ENCODE measurements around the gene EYS.

EYS gene

DNA sequence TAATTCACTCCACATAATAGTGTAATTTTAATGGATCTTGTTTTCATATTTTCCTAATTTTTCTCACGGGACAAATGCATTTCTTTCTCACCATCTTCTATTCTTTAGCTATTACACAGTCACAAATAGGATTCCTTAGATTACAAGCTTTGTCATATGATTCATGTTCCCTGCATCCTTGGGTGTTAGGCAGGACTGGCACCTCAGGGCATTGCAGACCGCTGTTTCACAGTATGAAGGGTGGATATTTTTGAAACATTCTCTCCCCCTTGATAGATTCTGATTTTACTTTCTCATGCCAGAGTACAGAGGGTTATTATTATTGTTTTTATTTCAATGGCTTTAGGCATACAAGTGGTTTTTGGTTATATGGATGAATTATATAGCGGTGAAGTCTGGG, 1469.0 kb downstream of the EYS start:
- DNase-seq (ENCODE audit: low spot score), result no peak

GRCh38 chr6:64233746-64234145, 1473.3 kb downstream of the EYS start:
- no peak for DNase-seq (ENCODE audit: low spot score)

DNA sequence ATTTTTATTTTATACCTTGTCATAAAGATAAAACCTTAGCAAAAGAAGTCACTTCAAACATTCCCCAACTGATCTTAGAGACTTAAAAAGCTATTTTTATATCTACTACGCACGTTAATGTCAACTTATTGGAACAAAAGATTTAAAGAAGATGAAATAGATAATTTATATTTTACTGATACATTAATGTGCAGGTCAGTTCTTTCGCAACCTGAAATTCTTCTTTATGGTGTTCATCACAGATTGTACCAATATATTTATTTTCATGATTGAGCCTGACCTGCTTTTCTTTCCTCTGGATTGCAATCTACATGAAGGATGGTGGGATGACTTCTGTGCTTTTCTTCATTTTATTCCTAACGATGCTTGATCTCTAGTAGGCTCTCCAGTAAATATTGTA, 1475.1 kb downstream of the EYS start:
- no peak for DNase-seq (ENCODE audit: low spot score)

GRCh38 chr6:64230530-64230929, 1476.5 kb downstream of the EYS start:
- no peak for DNase-seq (ENCODE audit: low spot score)

- no peak for DNase-seq (ENCODE audit: low spot score)
Measured at GRCh38 chr6:64227863-64228262, 1479.2 kb downstream of the EYS start.

GRCh38 chr6:64225503-64225902, 1481.5 kb downstream of the EYS start:
- no peak for DNase-seq (ENCODE audit: low spot score)

- no peak for DNase-seq (ENCODE audit: low spot score)
Measured at GRCh38 chr6:64224819-64225218, 1482.2 kb downstream of the EYS start.

DNA sequence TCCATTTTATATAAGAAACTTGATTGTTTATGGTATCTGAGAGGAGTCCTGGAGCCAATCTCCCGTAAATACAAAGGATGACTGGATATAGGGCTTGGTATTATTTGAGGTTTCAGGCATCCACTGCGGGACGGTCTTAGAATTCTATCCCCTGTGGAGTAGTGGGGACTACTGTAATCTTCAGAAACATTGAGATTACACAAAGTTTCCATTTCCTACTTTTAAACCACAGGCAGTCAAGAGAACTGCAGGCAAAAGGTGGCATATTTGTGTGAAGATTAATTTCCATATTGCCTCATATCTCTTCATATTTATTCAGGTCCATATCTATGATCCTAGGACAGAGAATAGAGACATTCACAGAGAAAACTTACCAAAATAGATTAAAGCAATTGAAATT, 1485.2 kb downstream of the EYS start:
- no peak for DNase-seq (ENCODE audit: low spot score)

GRCh38 chr6:64220801-64221200, 1486.2 kb downstream of the EYS start:
- DNase-seq (ENCODE audit: low spot score), result no peak

GRCh38 chr6:64217721-64218620, 1489.1 kb downstream of the EYS start:
- peak; percentile 4 for DNase-seq (ENCODE audit: low spot score)

DNA sequence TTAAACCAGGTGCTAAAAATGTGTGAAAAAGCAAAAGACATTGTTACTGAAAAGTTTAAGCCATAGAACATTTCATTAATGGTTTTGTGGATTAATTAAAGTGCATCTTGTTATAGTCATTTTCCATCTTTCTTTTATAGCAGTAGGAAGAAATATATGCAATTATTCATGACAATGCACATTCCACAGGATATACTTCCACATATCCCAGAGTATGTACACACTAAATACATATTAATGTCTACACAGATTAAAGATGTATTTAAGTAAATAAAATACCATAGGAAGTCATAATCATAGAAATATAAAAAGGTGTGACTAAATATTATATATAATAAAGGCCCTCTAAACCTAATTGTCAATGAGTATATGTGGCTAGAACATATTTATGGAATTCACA, 1492.7 kb downstream of the EYS start:
- DNase-seq (ENCODE audit: low spot score), result no peak

DNA sequence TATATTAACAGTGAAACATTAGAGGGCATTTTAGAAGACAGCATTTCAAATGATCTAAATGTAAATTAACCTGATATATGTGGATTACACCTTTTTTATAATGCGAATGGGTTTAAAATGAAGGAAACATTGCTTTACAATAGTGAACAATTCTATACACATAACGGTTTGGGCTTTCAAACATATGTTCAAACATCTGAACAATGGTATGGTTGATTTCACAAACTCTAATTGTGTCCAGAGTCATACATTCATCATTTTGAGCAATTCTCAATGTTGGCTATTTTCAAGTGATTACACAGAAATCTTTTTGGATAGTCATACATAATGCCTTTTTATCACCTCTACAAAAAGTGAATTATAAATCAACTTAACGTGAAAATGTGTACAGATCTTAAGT, 1493.3 kb downstream of the EYS start:
- DNase-seq (ENCODE audit: low spot score), result no peak

DNA sequence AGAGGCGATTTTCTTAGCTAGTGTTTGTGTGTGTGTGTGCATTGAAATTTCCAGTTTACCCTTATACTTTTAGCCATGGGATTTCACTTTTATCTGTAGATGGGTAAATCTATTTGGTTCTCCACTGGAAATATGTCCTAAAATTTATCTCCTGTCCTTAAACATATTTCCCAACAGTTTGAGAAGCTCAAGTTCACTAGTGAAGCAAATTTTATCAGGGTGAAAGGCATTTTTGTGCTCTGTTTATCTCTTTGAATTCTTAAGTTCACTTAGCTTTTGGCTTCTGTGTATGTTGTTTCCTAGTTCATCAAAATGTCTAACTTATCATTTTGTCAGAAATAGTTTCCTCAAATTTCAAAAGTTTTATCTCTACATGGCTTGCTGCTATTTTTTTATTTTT, 1509.8 kb downstream of the EYS start:
- DNase-seq (ENCODE audit: low spot score), result no peak

- no peak for DNase-seq (ENCODE audit: low spot score)
Measured at GRCh38 chr6:64186592-64186991, 1520.4 kb downstream of the EYS start.

- DNase-seq (ENCODE audit: low spot score), result no peak
Measured at GRCh38 chr6:64185621-64186020, 1521.4 kb downstream of the EYS start.

- DNase-seq (ENCODE audit: low spot score), result no peak
Measured at GRCh38 chr6:64175296-64175695, 1531.7 kb downstream of the EYS start.

DNA sequence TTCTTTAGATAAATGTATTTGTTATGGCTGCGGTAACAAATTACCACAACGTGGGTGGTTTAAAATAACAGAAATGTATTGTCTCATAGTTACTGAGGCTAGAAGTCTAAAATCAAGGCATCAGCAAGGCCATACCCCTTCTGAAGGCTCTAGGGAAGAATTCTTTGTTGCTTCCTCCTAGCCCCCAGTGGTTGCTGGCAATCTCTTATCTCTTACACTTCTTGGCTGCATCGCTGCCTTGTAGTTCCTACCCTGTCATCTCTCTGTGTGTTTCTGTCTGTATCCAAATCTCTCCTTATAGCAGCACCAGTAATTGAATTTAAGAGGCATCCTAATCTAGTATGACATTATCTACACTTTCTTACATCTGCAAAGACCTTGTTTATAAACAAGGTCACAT, 1536.7 kb downstream of the EYS start:
- DNase-seq (ENCODE audit: low spot score), result no peak

- DNase-seq (ENCODE audit: low spot score), result no peak
Measured at GRCh38 chr6:64160486-64160885, 1546.5 kb downstream of the EYS start.

DNA sequence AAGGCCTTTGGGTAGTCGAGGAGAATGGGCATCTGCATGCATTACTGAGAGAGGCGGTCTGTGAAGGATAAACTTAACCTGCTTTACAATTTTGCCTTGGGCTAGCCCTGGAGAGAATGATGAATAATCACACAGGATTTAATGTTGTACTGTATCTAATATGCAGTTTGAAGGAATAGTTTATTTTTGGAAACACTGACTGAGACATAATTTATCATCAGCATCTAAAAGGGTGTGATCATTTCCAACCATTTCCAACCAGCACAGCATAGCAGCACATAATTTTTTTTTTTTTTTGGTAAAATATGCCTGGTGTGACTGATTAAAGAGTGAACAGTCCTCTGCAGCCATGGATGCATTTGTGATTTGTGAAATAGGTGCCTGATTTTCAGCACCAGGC, 1552.0 kb downstream of the EYS start:
- DNase-seq (ENCODE audit: low spot score), result no peak

DNA sequence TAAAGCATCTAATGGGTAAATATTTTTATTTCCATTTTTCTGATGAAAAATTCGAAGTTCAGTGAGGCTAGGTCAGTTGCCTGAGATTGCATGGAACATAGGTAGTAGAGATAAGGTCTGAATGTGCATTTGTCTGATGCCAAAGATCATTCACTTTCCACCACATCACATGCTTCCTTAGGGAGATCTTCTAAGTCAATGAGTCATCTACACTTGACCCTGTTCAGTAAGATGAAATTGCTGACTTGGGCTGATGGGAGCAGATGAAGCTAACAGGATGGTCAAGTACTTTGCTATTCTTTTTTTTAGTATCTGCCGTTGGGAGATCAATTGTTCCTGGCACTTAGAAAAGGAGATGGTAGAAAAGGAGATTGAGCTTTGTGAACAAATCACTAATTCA, 1560.2 kb downstream of the EYS start:
- no peak for DNase-seq (ENCODE audit: low spot score)

DNA sequence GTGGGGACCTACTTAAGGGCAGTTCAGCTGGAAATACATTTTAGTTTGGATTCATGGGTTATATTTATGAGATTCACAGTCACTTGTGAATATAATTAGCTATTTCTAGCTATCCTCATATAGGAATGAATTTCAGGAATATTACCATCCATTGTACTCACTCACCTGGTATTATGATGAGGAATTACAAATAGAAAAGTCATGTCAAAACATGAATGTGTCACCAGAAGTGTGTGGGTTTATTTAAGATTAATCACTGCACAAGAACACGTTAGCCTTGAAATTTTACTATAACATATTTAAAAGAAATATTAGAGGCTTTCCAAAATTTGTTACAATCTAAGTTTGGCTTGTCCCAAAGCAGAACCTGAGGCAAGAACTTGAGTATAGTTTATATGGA, 1560.9 kb downstream of the EYS start:
- no peak for DNase-seq (ENCODE audit: low spot score)

- no peak for DNase-seq (ENCODE audit: low spot score)
Measured at GRCh38 chr6:64145658-64146057, 1561.4 kb downstream of the EYS start.

GRCh38 chr6:64143101-64143500, 1563.9 kb downstream of the EYS start:
- DNase-seq (ENCODE audit: low spot score), result no peak

DNA sequence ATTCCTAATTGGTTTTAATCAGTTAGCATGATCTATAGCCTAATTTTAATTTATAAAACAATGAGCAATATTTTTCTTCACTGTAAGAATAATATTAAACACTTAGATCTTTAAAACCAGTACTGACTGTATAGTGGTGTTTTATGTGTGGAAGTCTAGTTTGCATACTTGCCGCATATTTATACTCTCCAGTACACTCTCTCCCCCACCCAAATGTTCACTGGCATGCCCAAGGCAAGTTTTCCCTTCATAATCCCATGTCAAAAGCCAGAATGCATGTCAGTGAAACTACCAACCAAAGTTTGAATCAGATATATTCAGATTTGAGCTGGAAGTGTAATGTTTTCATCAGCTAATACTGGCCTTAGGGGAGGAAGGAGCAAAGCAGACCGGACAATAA, 1565.3 kb downstream of the EYS start:
- no peak for DNase-seq (ENCODE audit: low spot score)

Data from GM03348 (cell line).